Nasal cavity respiratory epithelium epithelial cell of viscerocranial mucosa (primary cell): Measurements from ENCODE around the gene DFFA. TPM values are rescaled to one million over a fixed set of nuclear protein-coding genes. Genes with fewer than 3 reads are reported as not detected.

Source experiments
- total RNA-seq: library from RNA; depleted of rRNA; stranded (reverse); fragments of >200 nt; gene quantifications from 2 replicates; pipeline ENCODE4 v1.2.3, GENCODE V29; 2014

DFFA gene
- 55.0 and 68.5 TPM in 2 replicates for total RNA-seq

GRCh38 chr1:10472220-10473144, at the start of gene DFFA:
TSS of gene DFFA (minus strand) at chr1:10472529. CDS start at chr1:10472458, 71 bp downstream.

GRCh38 chr1:10474613-10475507, 2.5 kb upstream of the DFFA start, which contains the start of gene PEX14:
TSS of gene PEX14 (plus strand) at chr1:10474950. CDS start at chr1:10474967, 17 bp downstream.

GRCh38 chr1:10449751-10450150, 22.6 kb downstream of the DFFA start, which contains the start of gene CORT:
TSS of gene CORT (plus strand) at chr1:10450031. CDS start at chr1:10450224, 193 bp downstream.

GRCh38 chr1:10430216-10431069, 41.9 kb downstream of the DFFA start, which contains the start of gene CENPS:
TSS of gene CENPS (plus strand) at chr1:10430433. CDS start at chr1:10430518, 85 bp downstream.

Other genes with a start within 250 kb of the DFFA start
- gene PGD, start 73.5 kb downstream of the DFFA start, total RNA-seq = 127 and 129 TPM in 2 replicates
- 7.5 and 8.5 TPM in 2 replicates for gene CENPS, start 42.1 kb downstream of the DFFA start, total RNA-seq
- gene CORT, start 22.5 kb downstream of the DFFA start, total RNA-seq = 0.14 TPM in 1 of 2 replicates, not detected in the other
- 14.7 and 25.2 TPM in 2 replicates for gene PEX14, start 2.4 kb upstream of the DFFA start, total RNA-seq